Measurements from ENCODE around the gene DDX23. TPM values are rescaled to one million over a fixed set of nuclear protein-coding genes. Genes with fewer than 3 reads are reported as not detected.
"Not testable (repeated sequence)": the region's sequence is repeated elsewhere in the genome, so short reads cannot be mapped to it uniquely, and the experiment has no call there.

DDX23 gene
- polyA plus RNA-seq, 5 donors = 99.6 to 120 (median 103) TPM

DNA sequence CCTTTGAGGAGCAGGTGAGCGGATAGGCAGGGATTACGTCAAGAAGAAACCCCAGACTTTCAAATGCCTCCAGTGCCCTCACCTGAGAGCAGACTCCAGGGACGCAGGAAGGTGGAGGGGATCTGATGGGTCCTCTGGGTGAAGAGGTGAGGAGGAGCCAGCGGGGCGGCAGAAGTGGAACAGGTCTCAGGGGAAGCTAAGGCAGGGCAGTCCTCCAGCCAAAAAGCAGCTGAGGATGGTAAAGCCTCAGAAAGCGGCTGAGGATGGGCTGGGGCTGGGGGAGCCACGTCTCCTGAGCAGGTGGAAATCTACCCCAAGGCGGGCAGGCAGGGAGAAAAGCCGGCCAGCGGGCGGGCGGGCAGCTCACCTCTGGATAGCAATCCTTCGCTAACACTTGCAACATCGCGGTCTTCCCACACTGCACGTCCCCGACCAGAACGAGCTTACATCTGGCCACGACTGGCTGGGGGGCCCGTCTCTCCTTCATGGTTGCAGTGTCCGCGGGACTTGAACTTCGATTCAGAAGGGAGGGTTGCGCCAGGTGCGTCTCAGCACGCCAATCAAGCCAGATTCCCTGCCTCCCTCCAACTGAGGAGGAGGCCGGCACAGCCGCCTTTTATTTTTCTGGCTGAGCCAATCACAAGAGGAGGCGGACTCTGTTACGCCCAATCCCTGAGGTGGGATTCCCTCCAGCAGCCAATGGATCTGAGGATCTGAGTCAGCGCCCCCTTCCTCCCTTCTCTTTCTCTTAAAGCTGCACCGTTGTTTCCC is 13.5 kb upstream of the DDX23 start, which contains the start of gene RND1:
RND1 (minus strand) TSS at position 590 of the 771 bp plus-strand sequence; CDS start at position 487, 103 bp downstream.
- peak; percentile 81 to 87 for DNase-seq

DNA sequence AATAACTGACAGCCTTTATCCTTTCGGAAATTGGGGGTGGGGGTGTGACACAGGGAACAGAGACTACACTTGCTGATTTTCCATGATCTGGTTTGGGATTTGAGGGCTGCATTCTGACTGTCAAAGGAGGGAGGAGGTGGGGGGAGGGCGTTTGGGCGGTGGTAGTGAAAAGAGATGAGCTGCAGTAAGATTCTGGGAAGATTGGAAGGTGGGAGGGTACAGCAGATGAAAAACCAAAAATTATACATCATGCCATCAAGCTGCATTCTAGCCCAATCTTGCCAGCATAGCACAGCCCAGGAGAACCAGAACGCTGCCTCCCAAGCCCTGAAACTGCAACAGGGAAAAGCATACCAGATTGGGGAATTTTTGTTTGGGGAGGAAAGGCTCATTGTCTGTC is 11.3 kb upstream of the DDX23 start:
- no peak for DNase-seq

- no peak for DNase-seq
These were observed 10.8 kb upstream of the DDX23 start for GRCh38 chr12:48862760-48863159.

GRCh38 chr12:48861111-48861510 is 9.1 kb upstream of the DDX23 start:
- no peak for DNase-seq

DNA sequence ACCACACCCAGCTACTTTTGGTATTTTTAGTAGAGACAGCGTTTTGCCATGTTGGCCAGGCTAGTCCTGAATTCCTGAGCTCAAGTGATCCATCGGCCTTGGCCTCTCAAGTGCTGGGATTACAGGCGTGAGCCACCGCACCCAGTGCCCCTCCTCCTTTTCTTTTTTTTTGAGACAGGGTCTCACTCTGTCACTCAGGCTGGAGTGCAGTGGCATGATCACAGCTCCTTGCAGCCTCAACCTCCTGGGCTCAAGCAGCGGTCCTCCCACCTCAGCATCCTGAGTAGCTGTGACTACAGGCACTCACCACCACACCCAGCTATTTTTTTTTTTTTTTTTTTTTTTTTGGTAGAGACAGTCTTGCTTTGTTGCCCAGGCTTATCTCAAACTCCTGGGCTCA is 8.3 kb upstream of the DDX23 start:
- DNase-seq = not testable (repeated sequence)

- no peak for DNase-seq
These were observed 7.6 kb upstream of the DDX23 start for GRCh38 chr12:48859607-48860006.

DNA sequence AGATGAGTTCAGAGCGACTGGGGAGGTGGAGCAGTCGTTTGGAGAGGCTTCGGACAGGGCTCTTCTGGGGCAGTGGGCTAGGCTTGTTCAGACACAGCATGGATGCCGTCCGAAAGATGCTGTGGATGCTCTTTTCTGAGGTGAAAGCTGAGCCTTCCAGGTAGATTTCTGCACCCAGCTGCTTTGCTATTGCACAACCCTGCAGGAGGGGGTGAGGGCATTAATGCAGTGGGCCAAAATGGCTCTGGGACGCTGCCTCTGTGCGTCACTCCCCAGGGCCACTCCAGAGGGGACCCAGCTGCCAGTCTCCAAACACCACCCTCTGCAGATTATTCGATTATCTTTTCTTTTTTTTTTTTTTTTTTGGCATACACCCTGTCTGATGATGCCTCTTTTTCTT is 6.1 kb upstream of the DDX23 start:
- DNase-seq = no peak

DNA sequence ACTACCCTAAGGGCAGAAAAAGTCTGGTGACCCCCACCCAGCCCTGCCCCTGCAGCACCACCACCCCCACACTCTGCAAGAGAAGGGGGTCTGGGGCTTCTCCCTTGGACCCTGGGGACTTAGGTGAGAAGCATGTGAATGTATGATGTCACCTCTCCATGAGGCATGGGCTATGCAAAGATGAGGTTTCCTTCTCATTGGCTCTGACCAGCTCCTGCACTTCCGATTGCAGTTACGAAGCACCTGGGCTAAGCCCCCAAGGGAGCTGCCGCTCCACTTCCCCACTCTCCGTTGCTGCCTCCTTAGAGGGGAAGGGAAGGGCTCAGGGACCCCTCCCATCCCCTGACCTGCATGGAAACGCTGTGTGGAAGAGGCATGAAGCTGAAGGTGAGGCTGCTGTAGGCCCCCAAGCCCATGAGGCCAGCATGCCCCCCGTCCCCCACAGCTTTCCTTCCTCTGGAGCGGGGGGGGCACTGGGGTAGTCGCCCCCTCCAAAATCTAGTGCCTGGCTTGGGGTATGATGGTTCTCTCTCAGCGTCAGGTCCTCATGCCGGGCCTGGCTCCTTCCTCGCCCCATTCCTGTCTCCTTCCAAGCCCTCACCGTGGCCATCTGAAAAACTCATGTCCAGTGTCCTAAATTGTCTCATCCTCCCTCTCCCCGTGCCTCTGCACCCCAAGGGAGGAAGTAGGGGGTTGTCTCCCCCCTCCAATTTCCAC is 5.5 kb upstream of the DDX23 start:
- no peak for DNase-seq

GRCh38 chr12:48856379-48856778 is 4.4 kb upstream of the DDX23 start:
- no peak for DNase-seq

- not testable (repeated sequence) for DNase-seq
These were observed 3.0 kb upstream of the DDX23 start for GRCh38 chr12:48854932-48855331.

DNA sequence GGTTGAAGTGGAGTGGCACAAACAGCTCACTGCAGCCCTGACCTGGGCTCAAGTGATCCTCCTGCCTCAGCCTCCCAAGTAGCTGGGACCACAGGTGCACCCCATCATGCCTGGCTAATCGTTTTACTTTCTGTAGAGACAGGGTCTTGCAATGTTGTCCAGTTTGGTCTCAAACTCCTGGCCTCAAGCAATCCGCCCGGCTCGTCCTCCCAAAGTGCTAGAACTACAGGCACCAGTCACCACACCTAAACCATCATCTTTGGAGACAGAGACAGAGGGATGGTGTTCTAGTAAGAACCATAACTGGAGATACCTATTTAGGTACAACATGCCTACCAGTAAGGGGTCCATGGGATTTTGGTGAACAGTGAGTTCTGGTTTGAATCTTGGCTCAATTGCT is 2.5 kb upstream of the DDX23 start:
- DNase-seq = no peak

DNA sequence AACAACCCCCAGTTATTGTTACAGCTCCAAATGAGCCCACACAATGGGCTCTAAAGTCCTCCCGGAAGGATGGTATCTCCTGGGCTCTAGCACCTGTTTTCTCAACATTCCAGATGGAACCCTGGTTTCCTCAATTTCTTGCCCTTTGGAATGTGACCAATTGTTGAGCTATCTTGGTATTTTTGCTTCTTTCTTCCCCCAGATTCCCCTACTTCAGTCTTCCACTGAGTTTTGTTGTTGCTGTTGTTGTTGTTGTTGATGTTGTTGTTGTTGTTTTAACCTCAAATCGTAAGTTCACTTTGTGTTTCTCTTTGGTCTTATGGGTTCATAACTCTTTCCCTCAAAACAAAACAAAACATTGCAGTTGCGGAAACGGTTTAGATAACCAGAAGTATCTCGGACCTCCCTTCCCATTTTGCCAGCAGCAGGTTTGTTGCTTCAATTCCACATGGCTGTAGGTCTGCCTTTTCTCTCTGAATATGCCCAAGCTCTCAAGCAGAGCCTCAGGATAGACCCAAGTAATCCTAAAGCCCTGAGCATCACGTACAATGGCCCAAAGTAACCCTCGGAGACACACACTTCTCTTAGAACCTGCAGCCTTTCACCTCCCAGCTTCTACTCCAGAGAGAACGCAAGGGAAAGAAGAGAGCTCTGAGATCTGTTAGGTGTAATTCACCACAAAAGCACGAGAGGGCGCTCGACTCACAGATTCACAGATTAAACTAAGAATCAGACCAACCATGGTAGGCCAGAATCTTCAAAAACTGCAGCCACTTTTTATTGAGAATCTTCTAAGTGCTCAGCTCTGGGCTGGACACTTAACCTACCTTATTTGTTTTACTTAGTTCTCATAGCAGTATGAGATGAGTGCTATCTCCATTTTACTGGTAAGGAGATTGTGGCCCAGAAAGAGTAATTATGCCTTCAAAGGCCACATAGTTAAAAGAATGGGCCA is 1.0 kb upstream of the DDX23 start:
- peak; percentile 78 to 88 for DNase-seq

DNA sequence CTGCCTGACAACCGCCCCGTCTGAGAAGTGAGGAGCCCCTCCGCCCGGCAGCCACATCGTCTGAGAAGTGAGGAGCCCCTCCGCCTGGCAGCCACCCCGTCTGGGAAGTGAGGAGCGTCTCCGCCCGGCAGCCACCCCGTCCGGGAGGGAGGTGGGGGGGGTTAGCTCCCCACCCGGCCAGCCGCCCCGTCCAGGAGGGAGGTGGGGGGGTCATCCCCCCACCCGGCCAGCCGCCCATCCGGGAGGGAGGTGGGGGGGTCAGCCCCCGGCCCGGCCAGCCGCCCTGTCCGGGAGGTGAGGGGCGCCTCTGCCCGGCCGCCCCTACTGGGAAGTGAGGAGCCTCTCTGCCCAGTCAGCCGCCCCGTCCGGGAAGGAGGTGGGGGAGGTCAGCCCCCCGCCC is 9.9 kb downstream of the DDX23 start:
- not testable (repeated sequence) for DNase-seq

- no peak for DNase-seq
These were observed 13.9 kb downstream of the DDX23 start for GRCh38 chr12:48838048-48838447.

GRCh38 chr12:48832321-48833060 is 19.5 kb downstream of the DDX23 start:
- DNase-seq = no peak

GRCh38 chr12:48831257-48831656 is 20.7 kb downstream of the DDX23 start:
- DNase-seq = no peak

GRCh38 chr12:48828841-48829575 is 23.0 kb downstream of the DDX23 start:
- DNase-seq = no peak

- no peak for DNase-seq
These were observed 23.7 kb downstream of the DDX23 start for GRCh38 chr12:48828293-48828692.

DNA sequence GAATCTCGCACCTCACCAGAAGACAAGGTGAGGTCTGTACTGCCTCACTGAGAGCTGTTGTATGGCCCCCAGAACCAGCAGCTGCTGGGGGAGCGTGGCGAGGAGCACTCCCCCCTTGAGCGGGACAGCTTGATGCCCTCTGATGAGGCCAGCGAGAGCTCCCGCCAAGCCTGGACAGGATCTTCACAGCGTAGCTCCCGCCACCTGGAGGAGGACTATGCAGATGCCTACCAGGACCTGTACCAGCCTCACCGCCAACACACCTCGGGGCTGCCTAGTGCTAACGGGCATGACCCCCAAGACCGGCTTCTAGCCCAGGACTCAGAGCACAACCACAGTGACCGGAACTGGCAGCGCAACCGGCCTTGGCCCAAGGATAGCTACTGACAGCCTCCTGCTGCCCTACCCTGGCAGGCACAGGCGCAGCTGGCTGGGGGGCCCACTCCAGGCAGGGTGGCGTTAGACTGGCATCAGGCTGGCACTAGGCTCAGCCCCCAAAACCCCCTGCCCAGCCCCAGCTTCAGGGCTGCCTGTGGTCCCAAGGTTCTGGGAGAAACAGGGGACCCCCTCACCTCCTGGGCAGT is 24.4 kb downstream of the DDX23 start:
- DNase-seq = no peak

GRCh38 chr12:48827026-48827425 is 24.9 kb downstream of the DDX23 start:
- DNase-seq = no peak

All from right lung (tissue), 5 donors.